Measurements from ENCODE around the gene MACROD2. TPM values are rescaled to one million over a fixed set of nuclear protein-coding genes. Genes with fewer than 3 reads are reported as not detected.

MACROD2 gene
- total RNA-seq, 1 donor = 1.3 TPM

DNA sequence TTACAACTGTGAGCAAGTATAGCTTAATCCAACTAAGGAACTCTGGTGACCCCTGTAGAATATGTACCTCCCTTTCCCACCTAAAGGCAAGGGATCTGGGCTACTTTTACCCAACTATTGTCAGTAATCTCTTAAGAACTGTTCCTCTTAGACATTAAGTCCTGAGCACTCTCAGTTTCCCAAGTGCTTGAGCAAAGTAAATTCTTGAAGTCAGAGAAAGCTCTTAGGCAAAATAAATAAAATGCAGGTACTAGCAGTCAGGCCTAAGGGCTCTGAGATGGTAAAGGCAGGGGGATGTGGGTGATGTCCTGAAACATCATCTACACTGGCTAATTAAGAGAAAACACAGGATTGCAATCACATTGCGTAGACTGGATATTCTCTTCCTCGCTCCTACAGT is 788.5 kb downstream of the MACROD2 start:
- DNase-seq (ENCODE audit: low read depth) = no peak
- no peak overlapping the region for H3K4me3 ChIP-seq (ENCODE audit: low read depth, low read length)
- TF ChIP-seq, protein P1, sequence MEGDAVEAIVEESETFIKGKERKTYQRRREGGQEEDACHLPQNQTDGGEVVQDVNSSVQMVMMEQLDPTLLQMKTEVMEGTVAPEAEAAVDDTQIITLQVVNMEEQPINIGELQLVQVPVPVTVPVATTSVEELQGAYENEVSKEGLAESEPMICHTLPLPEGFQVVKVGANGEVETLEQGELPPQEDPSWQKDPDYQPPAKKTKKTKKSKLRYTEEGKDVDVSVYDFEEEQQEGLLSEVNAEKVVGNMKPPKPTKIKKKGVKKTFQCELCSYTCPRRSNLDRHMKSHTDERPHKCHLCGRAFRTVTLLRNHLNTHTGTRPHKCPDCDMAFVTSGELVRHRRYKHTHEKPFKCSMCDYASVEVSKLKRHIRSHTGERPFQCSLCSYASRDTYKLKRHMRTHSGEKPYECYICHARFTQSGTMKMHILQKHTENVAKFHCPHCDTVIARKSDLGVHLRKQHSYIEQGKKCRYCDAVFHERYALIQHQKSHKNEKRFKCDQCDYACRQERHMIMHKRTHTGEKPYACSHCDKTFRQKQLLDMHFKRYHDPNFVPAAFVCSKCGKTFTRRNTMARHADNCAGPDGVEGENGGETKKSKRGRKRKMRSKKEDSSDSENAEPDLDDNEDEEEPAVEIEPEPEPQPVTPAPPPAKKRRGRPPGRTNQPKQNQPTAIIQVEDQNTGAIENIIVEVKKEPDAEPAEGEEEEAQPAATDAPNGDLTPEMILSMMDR (IDR thresholded peaks at IDR 0.05; ENCODE audit: insufficient read depth, low read length) = no peak

DNA sequence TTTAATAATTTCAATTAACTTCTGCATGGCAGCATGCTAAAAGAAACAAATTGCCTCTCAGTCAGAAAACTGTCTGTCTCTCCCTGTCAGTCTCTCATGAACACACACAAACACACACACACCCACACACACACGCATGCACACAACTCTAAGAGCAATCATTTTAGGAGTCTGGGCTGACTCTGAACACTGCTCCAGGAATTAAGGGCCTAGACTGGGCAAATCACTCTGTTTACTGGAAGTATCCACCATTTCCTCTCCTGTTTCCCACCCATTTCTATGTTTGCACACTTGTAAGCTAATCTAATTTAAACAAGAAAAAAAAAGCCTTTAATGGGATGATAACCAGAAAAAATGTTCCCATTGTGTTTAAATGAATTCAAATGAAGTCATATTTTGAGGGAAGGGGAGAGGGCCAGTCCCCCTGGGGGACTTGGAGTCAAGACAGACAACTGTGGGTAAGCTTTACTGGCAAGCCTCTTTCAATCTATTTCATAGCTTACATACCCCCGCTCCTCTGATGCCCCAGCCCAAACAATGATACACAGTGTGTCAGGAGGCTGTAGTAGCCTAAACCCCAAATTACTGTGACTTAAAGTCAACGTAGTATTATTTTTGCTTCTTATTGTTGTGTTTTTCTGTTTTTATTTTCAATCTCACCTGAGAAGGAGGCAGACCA is 789.9 kb downstream of the MACROD2 start:
- no peak for DNase-seq (ENCODE audit: low read depth)
- TF ChIP-seq, protein P1 (IDR thresholded peaks at IDR 0.05; ENCODE audit: insufficient read depth, low read length) = no peak
- H3K4me3 ChIP-seq (ENCODE audit: low read depth, low read length) = no peak overlapping the region

DNA sequence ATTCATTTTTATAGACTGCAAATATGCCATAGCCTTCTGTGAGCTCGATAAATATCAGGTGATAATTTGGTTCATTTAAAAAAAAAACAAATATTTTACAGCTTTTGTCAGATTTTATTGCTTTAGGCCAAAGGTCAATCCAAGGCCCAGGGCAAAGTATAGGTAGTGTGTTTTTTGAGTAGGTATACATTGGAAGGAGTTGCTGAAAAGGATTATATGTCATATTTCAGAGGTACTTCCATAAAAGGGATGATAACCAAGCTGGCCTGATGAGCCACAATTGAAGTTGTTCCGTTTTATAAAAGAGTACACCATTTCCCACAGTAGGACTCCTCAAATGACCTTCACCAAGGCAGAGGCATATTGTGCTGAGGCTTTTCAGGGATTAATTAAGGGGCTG is 794.9 kb downstream of the MACROD2 start:
- H3K4me3 ChIP-seq (ENCODE audit: low read depth, low read length) = no peak overlapping the region
- TF ChIP-seq, protein P1 (IDR thresholded peaks at IDR 0.05; ENCODE audit: insufficient read depth, low read length) = no peak
- no peak for DNase-seq (ENCODE audit: low read depth)

DNA sequence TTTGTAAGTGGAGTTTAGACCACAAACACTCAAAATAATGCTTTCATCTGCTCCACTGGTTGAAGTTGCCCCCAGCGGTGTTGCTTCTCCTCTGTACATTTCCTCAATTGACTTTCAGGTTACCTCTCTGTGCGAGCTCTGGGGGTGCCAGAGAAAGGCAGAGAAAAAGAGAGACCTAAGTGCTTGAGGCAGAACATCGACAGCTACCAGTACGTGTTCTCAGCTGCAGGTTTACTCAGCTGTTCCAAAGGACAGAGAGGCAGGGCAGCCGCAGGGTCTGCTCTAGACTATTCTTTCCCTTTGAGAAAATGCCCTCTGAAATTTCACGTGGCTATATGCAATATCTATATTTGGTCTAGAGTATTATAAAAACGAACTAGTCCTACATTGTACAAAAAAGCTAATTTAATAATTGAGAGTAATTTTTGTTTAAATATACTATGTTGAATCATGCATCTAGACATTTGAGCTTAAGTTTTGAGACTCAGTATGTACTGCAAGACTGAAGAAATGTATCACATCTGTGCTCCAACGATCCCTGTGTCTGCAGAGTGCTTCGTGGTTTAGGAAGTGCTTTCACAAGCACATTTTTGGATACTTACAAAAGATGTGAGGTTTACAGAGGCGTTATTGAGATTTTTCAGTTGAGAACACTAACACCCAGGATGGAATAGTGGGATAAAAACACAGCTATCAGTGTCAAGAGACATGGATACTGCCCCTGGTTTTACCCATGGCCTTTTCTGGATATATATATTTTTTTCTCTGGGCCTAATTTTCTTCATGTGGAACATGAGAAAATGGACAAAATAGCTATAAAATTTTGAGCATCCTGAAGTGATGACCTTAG is 795.7 kb downstream of the MACROD2 start:
- TF ChIP-seq, protein P1 (IDR thresholded peaks at IDR 0.05; ENCODE audit: insufficient read depth, low read length) = no peak
- no peak for DNase-seq (ENCODE audit: low read depth)
- no peak overlapping the region for H3K4me3 ChIP-seq (ENCODE audit: low read depth, low read length)

DNA sequence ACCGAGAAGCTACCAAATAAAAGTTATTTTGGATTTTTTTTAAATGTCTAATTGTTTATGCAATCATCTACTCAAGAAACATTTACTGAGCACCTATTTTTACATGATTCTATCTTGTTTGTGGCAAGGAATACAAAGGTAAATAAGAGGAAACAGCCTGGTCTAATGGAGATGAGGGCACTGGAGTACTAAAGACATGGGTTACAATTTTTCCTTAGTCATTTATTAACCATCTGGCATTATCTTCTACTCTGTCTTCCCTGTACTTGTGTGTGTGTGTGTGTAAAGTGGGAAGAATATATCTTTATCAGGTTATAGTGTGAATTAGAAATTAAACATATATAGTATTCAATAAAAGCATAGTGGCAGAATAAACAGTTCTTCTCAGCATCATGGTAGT is 797.6 kb downstream of the MACROD2 start:
- no peak for DNase-seq (ENCODE audit: low read depth)
- no peak overlapping the region for H3K4me3 ChIP-seq (ENCODE audit: low read depth, low read length)
- TF ChIP-seq, protein P1 (IDR thresholded peaks at IDR 0.05; ENCODE audit: insufficient read depth, low read length) = no peak

DNA sequence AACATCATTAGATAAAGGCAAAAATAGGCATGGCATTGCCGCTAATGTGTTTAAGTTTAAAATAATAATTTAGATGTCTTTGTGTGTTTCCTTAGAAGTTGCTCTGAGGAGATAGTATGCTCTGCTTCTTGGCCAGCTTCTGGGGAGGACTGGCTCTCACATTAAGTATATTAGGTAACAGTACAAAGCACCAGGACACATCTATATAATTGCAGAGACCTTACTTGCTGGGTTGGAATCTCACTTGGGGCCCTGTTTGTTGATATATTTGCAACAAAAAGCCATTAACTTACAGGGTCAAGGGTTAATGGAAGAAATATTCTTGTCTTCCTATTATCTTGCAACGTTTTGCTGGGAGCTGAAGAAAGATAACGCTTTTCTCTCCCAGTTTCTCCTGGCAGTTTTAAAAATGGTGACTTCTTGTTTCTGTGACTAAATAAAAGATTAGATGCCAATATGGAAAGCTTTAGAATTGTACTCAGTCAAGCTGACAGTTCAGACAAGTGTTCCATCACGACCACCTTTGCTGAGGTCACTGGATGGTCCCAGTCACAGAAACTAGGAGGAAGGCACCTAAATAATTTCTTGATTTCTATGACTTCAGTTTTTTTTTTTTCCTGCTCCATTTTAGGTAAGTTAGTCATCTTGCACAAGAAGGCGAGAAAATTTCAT is 804.4 kb downstream of the MACROD2 start:
- DNase-seq (ENCODE audit: low read depth) = no peak
- H3K4me3 ChIP-seq (ENCODE audit: low read depth, low read length) = no peak overlapping the region
- TF ChIP-seq, protein P1 (IDR thresholded peaks at IDR 0.05; ENCODE audit: insufficient read depth, low read length) = no peak
